OCI-LY3 (cell line): ENCODE measurements around the gene MIEF1.

ENCODE experiments used
- EZH2phosphoT487 ChIP-seq: fragments of 200-600 bp; shearing (Covaris generic); IDR thresholded peaks from 2 replicates; pipeline ENCODE4 v1.6.1; 2018; ENCODE audit warnings: antibody characterized with exemption, mixed run types, low read depth
- TF ChIP-seq, protein P1 (sequence below): fragments of 200-600, 300-600 bp; sonication (generic); IDR thresholded peaks from 2 replicates; pipeline ENCODE4 v1.5.1; 2014; ENCODE audit warnings: antibody characterized with exemption, low read length, low read depth

DNA sequence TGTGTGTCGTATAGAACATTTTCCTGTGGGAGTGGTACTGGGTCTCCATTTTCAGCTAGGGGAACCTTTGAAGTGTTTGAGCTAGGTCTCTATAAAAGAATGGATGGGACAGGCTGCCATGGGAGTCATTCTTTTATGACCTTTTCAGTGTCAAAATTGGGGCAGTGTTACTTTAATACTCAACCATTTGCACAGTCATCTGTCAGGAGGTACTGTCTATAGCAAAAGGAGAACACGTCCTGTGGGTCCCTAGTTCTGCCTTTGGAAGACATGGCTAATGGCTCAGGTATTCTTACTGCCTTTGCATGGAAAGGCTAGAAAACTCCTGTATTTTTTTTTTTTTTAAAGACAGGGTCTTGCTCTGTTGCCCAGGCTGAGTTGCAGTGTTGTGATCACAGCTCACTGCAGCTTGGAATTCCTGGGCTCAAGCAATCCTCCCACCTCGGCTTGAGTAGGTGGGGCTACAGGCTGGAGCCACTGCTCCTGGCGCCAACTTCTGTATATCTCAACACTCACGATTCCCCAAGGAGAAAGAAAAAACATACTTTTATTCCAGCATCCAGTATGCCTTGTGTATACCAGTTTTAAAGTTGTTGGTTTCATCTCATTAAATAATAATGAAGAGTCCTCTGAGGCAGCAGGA is 16.2 kb downstream of the MIEF1 start:
- TF ChIP-seq, protein P1, sequence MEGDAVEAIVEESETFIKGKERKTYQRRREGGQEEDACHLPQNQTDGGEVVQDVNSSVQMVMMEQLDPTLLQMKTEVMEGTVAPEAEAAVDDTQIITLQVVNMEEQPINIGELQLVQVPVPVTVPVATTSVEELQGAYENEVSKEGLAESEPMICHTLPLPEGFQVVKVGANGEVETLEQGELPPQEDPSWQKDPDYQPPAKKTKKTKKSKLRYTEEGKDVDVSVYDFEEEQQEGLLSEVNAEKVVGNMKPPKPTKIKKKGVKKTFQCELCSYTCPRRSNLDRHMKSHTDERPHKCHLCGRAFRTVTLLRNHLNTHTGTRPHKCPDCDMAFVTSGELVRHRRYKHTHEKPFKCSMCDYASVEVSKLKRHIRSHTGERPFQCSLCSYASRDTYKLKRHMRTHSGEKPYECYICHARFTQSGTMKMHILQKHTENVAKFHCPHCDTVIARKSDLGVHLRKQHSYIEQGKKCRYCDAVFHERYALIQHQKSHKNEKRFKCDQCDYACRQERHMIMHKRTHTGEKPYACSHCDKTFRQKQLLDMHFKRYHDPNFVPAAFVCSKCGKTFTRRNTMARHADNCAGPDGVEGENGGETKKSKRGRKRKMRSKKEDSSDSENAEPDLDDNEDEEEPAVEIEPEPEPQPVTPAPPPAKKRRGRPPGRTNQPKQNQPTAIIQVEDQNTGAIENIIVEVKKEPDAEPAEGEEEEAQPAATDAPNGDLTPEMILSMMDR: no peak
- no peak for TF ChIP-seq EZH2phosphoT487
